ENCODE measurements around the gene NDUFS6. TPM values are rescaled to one million over a fixed set of nuclear protein-coding genes. Genes with fewer than 3 reads are reported as not detected.

The NDUFS6 gene
- total RNA-seq, 1 donor from 2014 or later, result 39.9 TPM

GRCh38 chr5:1823381-1824034 lies 22.3 kb downstream of the NDUFS6 start:
- intact Hi-C loops (cut with micrococcal nuclease), result no loop called here
- no peak overlapping the region for H3K4me3 Mint-ChIP-seq (ENCODE audit: low read depth)
- no peaks in the 10 kb centered on the region for H3K27me3 Mint-ChIP-seq (ENCODE audit: low read depth)
- no peaks in the 10 kb centered on the region for H3K4me1 Mint-ChIP-seq (ENCODE audit: low read depth)
- peaks cover 40% of the 10 kb centered on the region for H3K36me3 Mint-ChIP-seq (ENCODE audit: low read depth)
- no peaks in the 10 kb centered on the region for H3K9me3 Mint-ChIP-seq
- no peak overlapping the region for H3K27ac Mint-ChIP-seq
- no peak for DNase-seq (ENCODE audit: low spot score)

DNA sequence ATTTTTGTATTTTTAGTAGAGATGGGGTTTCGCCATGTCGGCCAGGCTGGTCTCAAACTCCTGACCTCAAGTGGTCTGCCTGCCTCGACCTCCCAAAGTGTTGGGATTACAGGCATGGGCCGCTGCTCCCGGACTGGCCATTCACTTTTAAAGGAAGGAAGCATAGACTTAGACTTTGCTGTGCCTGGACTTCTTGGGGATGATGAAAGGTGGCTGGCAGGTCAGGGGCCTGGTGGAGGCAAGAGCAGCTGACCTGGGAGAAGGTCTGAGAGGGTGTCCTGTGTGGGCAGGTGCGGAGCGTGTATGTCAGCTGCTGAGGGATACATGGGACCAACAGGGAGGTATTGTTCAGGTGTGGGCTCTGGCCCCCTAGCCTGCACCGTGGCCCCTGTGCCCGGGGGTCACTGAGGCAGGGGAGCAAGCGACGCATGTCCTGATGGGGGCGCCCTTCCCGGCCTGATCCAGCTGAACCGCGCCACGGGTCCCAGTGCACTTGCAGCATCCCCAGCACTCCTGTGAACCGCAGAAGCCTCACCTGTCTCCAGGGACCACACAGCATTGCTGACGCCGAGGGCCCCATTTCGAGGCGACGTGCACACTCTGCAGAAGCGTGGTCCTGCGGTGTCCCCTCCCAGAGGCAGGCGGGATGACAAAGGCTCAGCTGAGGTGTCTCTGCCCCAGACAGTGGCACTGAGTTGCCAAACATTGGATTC lies 23.1 kb downstream of the NDUFS6 start:
- no peaks in the 10 kb centered on the region for H3K9me3 Mint-ChIP-seq
- no peak overlapping the region for H3K27ac Mint-ChIP-seq
- no peak overlapping the region for H3K4me3 Mint-ChIP-seq (ENCODE audit: low read depth)

DNA sequence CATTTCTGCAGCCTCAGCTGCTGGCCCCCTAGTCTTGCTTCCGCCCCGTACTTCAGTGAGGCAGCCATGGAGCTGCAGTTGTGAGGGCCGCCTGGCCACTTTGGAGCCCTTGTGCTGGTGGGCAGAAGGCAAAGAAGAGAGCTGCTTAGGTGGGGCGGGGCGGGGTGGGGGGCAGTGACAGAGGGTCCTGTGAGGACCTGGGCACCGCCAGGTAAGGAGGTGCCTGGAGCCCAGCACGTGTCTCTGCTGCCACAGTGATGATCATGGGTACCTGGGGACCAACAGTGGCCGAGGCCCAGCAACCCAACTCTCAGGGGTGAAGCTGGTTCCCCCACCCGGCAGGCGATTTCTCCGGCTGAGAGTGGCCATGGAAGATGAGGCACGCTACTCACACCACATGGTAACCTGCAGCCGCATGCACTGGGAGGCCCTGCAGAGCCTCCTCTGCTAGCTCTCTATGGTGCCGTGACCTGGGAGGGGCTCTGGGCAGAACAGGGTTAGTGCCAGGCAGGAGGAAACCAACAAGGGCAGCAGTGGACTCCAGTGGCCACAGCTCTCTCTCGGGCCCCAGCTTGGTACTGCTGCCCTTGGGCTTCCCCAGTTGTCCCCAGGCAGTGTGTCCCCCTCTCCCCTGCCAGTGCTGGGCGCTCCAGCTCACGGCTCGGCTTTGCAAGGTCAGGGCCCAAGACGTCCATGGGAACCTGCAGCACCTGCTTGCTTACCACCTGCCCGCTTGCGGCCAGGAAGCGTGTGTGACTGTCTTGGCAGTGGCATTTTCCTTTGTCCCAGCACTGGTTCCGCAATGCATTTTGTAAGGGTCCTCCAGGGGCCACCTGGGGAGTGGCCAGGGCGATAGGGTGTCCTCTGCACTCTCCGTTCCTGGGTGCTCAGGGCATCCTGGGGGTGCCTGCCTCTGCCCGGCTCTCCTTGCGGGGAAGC lies 24.0 kb downstream of the NDUFS6 start:
- H3K4me1 Mint-ChIP-seq (ENCODE audit: low read depth), result no peaks in the 10 kb centered on the region
- DNase-seq (ENCODE audit: low spot score), result no peak
- no peaks in the 10 kb centered on the region for H3K9me3 Mint-ChIP-seq
- H3K27me3 Mint-ChIP-seq (ENCODE audit: low read depth), result no peaks in the 10 kb centered on the region
- H3K27ac Mint-ChIP-seq, result no peak overlapping the region
- H3K4me3 Mint-ChIP-seq (ENCODE audit: low read depth), result no peak overlapping the region
- H3K36me3 Mint-ChIP-seq (ENCODE audit: low read depth), result peaks cover 25% of the 10 kb centered on the region
- intact Hi-C loops (cut with micrococcal nuclease), result no loop called here

More for the DNA sequence above, 23.1 kb downstream of the NDUFS6 start:
- intact Hi-C loops (cut with micrococcal nuclease), result no loop called here
- Mint-ChIP-seq H3K4me1 (ENCODE audit: low read depth) (no peaks in the 10 kb centered on the region), H3K36me3 (ENCODE audit: low read depth) (peaks cover 33% of the 10 kb centered on the region), H3K27me3 (ENCODE audit: low read depth) (no peaks in the 10 kb centered on the region)
- DNase-seq (ENCODE audit: low spot score), result no peak

GRCh38 chr5:1826235-1826980 lies 25.2 kb downstream of the NDUFS6 start:
- Mint-ChIP-seq H3K4me1 (ENCODE audit: low read depth) (no peaks in the 10 kb centered on the region), H3K4me3 (ENCODE audit: low read depth) (no peak overlapping the region), H3K36me3 (ENCODE audit: low read depth) (peaks cover 12% of the 10 kb centered on the region), H3K27ac (no peak overlapping the region), H3K27me3 (ENCODE audit: low read depth) (no peaks in the 10 kb centered on the region), H3K9me3 (no peaks in the 10 kb centered on the region)
- intact Hi-C loops (cut with micrococcal nuclease), result no loop called here
- DNase-seq (ENCODE audit: low spot score), result no peak

GRCh38 chr5:1827025-1827885 lies 26.0 kb downstream of the NDUFS6 start:
- Mint-ChIP-seq H3K4me1 (ENCODE audit: low read depth) (no peaks in the 10 kb centered on the region), H3K36me3 (ENCODE audit: low read depth) (peaks cover 5% of the 10 kb centered on the region), H3K27me3 (ENCODE audit: low read depth) (no peaks in the 10 kb centered on the region), H3K4me3 (ENCODE audit: low read depth) (no peak overlapping the region), H3K9me3 (no peaks in the 10 kb centered on the region), H3K27ac (no peak overlapping the region)
- DNase-seq (ENCODE audit: low spot score), result no peak
- intact Hi-C loops (cut with micrococcal nuclease), result no loop called here

- Mint-ChIP-seq H3K4me1 (ENCODE audit: low read depth) (no peaks in the 10 kb centered on the region), H3K4me3 (ENCODE audit: low read depth) (no peak overlapping the region), H3K27ac (no peak overlapping the region), H3K27me3 (ENCODE audit: low read depth) (no peaks in the 10 kb centered on the region), H3K9me3 (no peaks in the 10 kb centered on the region), H3K36me3 (ENCODE audit: low read depth) (peaks cover 2% of the 10 kb centered on the region)
- intact Hi-C loops (cut with micrococcal nuclease), result no loop called here
- no peak for DNase-seq (ENCODE audit: low spot score)
Observed at GRCh38 chr5:1827886-1828397, 26.7 kb downstream of the NDUFS6 start.

- H3K27ac Mint-ChIP-seq, result no peak overlapping the region
- intact Hi-C loops (cut with micrococcal nuclease), result no loop called here
- H3K4me3 Mint-ChIP-seq (ENCODE audit: low read depth), result no peak overlapping the region
- no peaks in the 10 kb centered on the region for H3K27me3 Mint-ChIP-seq (ENCODE audit: low read depth)
- H3K9me3 Mint-ChIP-seq, result no peaks in the 10 kb centered on the region
- H3K36me3 Mint-ChIP-seq (ENCODE audit: low read depth), result no peaks in the 10 kb centered on the region
- no peak for DNase-seq (ENCODE audit: low spot score)
- H3K4me1 Mint-ChIP-seq (ENCODE audit: low read depth), result no peaks in the 10 kb centered on the region
Observed at GRCh38 chr5:1830571-1831228, 29.5 kb downstream of the NDUFS6 start.

GRCh38 chr5:1831257-1831656 lies 30.1 kb downstream of the NDUFS6 start:
- Mint-ChIP-seq H3K27me3 (ENCODE audit: low read depth) (no peaks in the 10 kb centered on the region), H3K36me3 (ENCODE audit: low read depth) (no peaks in the 10 kb centered on the region), H3K4me1 (ENCODE audit: low read depth) (no peaks in the 10 kb centered on the region), H3K4me3 (ENCODE audit: low read depth) (no peak overlapping the region), H3K27ac (no peak overlapping the region), H3K9me3 (no peaks in the 10 kb centered on the region)
- no peak for DNase-seq (ENCODE audit: low spot score)
- intact Hi-C loops (cut with micrococcal nuclease), result no loop called here

GRCh38 chr5:1831677-1832313 lies 30.6 kb downstream of the NDUFS6 start:
- no peak overlapping the region for H3K27ac Mint-ChIP-seq
- intact Hi-C loops (cut with micrococcal nuclease), result no loop called here
- DNase-seq (ENCODE audit: low spot score), result no peak
- H3K4me3 Mint-ChIP-seq (ENCODE audit: low read depth), result no peak overlapping the region
- no peaks in the 10 kb centered on the region for H3K27me3 Mint-ChIP-seq (ENCODE audit: low read depth)
- no peaks in the 10 kb centered on the region for H3K9me3 Mint-ChIP-seq
- H3K36me3 Mint-ChIP-seq (ENCODE audit: low read depth), result no peaks in the 10 kb centered on the region
- no peaks in the 10 kb centered on the region for H3K4me1 Mint-ChIP-seq (ENCODE audit: low read depth)

- intact Hi-C loops (cut with micrococcal nuclease), result no loop called here
- H3K36me3 Mint-ChIP-seq (ENCODE audit: low read depth), result no peaks in the 10 kb centered on the region
- H3K9me3 Mint-ChIP-seq, result no peaks in the 10 kb centered on the region
- DNase-seq (ENCODE audit: low spot score), result no peak
- H3K27me3 Mint-ChIP-seq (ENCODE audit: low read depth), result no peaks in the 10 kb centered on the region
- H3K27ac Mint-ChIP-seq, result no peak overlapping the region
- H3K4me3 Mint-ChIP-seq (ENCODE audit: low read depth), result no peak overlapping the region
- H3K4me1 Mint-ChIP-seq (ENCODE audit: low read depth), result no peaks in the 10 kb centered on the region
Observed at GRCh38 chr5:1832511-1833250, 31.5 kb downstream of the NDUFS6 start.

Measured in activated T-helper 2 cell treated with anti-CD3 and anti-CD28 coated beads, Interferon-gamma antibody, Interleukin-2, Interleukin-4, amounts not matched to agents 10 μg/mL and 5 μg/mL and 100 μg/mL, durations not matched to agents 14 hours and 24 hours and 36 hours (primary cell).